Activated naive CD4-positive, alpha-beta T cell treated with anti-CD3 and anti-CD28 coated beads, Interleukin-2, amount 50 U/mL, for 16 hours (primary cell): ENCODE results near the gene HAUS7.

Experiments used
- DNase-seq: peaks from one replicate; pipeline ENCODE4 v3.0.0-alpha.2; 2020

The HAUS7 gene

GRCh38 chrX:153470411-153471363 is at the start of gene HAUS7:
Gene HAUS7, minus strand, starts transcription at chrX:153470576. Its CDS starts 19 bp downstream, at chrX:153470557.
- DNase-seq = peak; percentile 86

GRCh38 chrX:153519569-153520286 is 49.4 kb upstream of the HAUS7 start:
- no peak for DNase-seq

- DNase-seq = no peak
These were observed 47.8 kb upstream of the HAUS7 start for GRCh38 chrX:153517946-153518834.

DNA sequence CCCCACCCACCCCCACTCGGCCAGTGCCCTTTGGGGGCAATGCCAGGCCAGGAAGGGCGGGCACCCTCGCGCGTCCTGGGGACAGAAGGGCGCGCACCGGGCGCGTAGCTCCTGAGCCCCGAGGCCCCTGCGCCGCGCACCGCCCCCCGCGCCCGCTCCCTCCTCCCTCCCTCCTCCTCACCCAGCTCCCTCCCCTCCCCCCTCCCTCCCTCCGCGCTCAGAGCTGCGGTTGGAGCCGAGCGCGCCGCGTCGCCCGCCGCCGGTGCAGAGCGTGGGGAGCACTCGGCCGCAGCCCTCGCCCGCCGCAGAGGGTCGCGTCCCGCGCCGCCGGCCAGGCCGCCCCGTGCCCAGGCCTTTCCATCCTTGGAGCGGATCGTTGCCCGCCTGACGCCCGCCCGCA is 47.0 kb upstream of the HAUS7 start, which contains the start of gene ATP2B3:
TSS of gene ATP2B3 (plus strand) at position 220 of the 400 bp plus-strand sequence. CDS start 18,606 bp downstream, outside the sequence.
- no peak for DNase-seq

DNA sequence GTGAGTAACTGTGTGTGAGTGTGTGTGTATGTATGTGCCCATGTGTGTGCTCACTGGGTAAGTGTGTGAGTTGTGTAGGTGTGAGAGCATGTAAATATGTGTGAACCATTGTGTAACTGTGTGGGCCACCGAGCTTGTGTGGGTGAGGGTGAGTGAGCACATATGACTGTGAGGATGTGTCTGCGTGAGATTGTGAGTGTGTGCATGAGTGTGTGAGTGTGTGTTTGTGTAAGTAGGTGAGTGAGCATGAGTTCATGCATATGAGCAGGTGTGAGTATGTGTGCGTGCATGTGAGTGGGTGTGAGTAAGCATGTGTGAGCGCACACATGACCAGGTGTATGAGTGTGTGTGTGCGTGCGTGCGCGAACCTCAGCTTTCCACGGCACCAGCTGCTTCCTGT is 45.7 kb upstream of the HAUS7 start:
- no peak for DNase-seq

- no peak for DNase-seq
These were observed 45.1 kb upstream of the HAUS7 start for GRCh38 chrX:153515435-153515834.

GRCh38 chrX:153514259-153514658 is 43.9 kb upstream of the HAUS7 start:
- no peak for DNase-seq

DNA sequence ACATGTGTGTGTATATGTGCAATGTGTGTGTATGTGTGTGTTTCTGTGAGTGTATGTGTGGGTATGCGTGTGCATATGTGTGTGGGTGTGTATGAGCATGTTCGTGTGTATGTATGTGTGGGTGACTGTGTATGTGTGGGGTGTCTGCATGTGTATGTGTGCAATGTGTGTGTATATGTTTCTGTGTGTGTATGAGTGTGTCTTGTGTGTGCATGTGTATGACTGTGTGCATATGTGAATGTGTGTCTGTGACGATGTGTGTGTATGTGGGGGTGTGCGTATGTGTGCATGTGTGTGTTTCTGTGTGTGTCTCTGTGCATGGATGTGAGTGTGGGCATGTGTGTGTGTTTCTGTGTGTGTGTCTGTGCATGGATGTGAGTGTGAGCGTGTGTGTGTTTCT is 42.9 kb upstream of the HAUS7 start:
- DNase-seq = no peak

DNA sequence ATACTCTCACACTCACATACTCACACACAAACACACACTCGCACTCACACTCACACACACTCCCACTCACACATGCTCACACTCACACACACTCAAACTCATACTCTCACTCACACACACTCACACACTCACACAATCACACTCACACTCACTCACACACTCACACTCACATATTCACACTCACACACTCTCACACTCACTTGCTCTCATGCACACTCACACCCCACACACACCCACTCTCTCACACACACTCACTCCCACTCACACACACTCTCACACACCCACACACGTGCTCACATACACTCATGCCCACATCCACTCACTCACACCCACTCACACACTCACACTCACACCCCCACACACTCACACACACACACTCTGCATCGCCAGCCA is 42.1 kb upstream of the HAUS7 start:
- no peak for DNase-seq

- no peak for DNase-seq
These were observed 41.6 kb upstream of the HAUS7 start for GRCh38 chrX:153511784-153512500.

DNA sequence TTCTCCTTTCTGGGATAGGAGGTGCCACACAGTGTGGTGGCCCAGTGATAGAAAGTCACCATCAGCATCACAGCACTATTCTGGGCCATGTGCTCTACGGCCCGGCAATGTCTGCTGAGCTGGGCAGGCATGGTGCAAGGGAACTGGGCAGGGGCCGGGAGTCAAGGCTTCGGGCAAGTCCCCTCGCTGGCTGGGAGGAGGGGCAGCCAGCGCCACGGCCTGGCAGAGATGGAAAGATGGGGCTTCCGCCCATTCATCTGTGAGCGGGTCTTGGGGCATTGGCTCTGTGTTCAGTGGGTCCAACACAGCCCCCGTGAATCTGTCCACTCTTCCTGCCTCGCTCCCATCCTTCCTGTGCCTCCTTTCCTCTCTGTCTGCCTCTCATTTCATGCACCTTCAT is 40.0 kb upstream of the HAUS7 start:
- no peak for DNase-seq

DNA sequence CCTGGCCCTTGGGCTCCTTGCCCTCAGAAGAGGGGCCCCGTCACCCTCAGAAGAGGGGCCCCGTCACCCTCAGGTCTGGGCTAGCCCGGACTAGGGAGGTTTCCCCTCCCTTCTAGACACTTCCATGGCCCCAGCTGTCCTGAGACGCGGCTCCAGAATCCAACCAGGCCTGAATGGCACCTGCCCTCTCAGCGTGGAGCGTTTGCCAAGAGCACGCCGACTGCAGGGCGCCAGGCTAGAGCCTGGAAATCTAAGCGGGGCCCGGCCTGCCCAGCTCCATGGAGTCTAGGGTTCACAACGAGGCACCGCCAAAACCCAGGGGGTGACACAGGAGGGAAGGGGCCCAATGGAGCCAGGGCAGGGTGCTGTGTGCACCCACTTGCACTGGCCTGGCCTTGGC is 39.2 kb upstream of the HAUS7 start:
- DNase-seq = no peak

DNA sequence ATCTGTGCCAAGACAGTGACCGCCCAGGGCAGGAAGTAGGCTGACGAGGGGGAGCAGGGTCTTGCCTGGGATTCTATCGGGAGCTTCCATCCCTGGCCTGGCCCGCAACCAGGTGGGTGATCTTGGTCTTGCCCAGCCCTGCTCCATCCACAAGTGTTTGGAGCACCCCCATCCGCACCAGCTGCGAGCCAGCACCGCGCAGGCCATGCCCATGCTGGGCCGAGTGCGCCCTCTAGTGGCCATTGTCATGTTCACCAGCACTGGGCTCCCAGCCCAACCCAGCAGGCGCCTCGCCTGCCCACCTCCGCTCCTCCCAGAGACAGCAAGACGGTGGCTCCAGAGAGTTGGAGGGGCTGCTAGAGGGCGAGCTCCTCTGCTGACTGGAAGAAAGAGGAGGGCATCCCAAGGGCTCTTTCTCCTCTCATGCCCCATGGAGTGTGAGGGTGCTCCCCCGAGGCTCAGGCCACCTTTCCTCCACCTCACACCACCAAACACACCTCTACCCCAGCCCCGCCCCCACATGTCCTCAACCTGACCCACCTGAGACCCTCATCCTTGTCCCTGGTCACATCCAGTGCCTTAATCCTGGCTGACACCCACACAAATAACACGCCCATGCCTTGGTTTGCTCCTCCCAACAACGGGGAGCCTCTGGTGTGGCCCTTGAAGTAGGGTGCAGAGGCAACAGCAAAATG is 37.3 kb upstream of the HAUS7 start:
- peak; percentile 82 for DNase-seq

- no peak for DNase-seq
These were observed 35.0 kb upstream of the HAUS7 start for GRCh38 chrX:153505361-153505760.

GRCh38 chrX:153504445-153505016 is 34.2 kb upstream of the HAUS7 start:
- no peak for DNase-seq

DNA sequence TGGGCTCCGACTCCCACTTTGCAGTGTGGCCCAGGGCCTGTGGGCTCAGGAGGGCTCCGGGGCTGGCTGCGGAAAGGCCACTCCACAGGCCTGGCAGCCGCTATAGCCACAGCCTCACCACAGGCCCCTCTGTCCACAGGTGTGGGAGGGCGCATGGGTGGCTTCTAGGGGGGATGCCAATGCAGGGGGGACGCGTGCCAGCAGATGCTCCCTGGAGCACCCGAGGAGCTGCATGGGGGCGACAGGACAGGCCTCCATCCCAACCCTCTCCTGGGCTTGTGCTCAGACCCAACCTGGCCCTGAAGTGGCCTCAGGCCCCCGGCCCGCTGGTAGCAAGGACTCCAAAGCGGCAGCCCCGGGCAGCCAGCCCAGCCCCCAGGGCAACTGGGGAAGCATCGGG is 32.4 kb upstream of the HAUS7 start:
- no peak for DNase-seq

GRCh38 chrX:153502131-153502530 is 31.8 kb upstream of the HAUS7 start:
- no peak for DNase-seq

DNA sequence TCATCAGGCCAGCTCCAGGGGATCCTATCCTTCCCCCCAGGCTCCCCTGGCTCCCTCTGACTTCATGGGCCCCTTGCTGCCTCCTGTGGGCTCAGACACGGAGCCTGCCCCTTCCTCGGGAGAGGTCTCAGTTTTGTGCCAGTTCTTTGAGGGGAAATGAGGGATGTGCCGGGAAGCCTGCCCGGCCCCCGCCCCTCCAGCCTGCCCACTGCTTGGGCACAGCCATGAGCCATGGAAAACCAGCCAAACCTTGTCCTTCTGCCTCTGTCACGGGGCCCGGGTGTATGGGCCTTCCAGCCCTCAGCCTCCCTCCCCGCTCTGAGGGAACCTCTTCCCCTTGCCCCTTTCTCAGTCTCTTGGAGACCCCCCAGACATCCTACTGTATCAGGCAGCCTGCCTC is 31.2 kb upstream of the HAUS7 start:
- no peak for DNase-seq

DNA sequence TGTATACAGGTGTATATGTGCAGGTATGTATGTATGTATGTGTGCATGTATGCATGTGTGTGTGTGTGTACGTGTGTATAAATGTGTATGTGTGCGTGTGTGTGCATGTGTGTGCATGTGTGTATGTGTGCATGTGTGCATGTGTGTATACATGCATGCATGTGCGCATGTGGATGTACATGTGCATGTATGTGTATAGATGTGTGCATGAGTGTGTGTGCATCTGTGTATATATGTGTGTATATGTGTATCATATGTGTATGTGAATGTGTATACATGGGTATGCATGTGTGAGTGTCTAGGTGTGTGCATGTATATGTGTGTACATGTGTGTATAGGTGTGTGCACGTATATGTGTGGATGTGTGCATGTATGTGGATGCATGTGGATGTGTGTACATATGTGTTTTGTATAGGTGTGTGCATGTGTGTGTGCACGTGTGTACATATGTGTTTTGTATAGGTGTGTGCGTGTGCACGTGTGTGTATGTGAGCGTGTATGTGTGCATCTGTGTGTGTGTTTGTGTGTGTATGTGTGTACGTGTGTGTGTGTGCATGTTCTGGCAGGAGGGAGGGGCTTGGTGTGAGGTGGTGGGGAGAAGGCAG is 30.4 kb upstream of the HAUS7 start:
- no peak for DNase-seq

DNA sequence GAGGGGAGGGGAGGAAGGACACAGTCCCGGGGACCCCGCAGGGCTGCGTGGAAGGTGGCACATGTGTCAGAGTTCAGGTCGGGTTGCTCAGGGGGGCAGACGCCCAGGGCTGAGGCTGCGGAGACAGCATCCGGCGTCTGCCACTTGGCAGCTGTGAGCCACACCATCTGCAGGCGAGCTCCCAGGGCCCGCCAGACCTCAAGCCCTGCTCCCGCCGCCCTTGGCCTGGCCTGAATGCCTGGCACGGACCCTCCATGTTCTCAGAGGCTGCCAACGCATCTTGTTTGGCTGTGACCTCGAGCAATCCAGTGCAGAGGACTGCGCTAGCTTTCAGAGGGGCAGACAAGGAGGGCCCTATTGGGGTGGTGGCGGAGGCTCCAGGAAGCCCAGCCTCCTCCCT is 29.5 kb upstream of the HAUS7 start:
- DNase-seq = no peak

DNA sequence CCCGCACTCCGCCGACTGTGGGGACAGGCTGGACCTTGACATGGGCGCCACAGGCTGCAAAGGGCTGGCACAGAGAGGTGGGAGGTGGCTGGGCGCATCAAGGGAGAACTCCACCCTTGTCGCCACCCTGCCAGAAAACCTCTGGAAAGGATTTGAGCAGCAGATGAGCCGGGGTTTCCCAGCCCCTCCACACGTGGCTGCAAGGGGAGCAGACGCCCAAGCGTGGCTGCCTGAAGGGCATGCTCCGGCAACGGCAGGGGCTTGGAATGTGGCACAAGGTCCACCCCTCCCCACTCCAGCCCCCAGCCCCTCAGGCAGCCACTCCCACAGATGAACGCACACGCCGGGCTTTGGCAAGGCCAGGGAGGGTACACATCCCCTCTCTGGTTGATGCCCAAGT is 29.0 kb upstream of the HAUS7 start:
- DNase-seq = no peak
